22Rv1 (cell line): Measurements from ENCODE around the gene RASSF8.

Experiments
- CTCF ChIP-seq: fragments of 450-650 bp; IDR thresholded peaks from 2 replicates; pipeline ENCODE4 v1.5.1; 2017; ENCODE audit warnings: mild to moderate bottlenecking
- ZFX ChIP-seq: fragments of 450-650 bp; IDR thresholded peaks from 2 replicates; pipeline ENCODE4 v1.6.1; 2017; ENCODE audit warnings: antibody characterized with exemption, borderline replicate concordance

GRCh38 chr12:26031827-26032226 is 73.3 kb downstream of the RASSF8 start:
- TF ChIP-seq CTCF: no peak
- no peak for TF ChIP-seq ZFX
